Skeletal muscle satellite cell (primary cell): ENCODE measurements around the gene RPN1.

Source experiments
- H3K27me3 ChIP-seq: 2 replicates; pipeline ENCODE4 v1.7.0; 2013; ENCODE audit warnings: low read length; ENCODE audit not compliant: control insufficient read depth, insufficient read depth
- H3K36me3 ChIP-seq: 2 replicates; pipeline ENCODE4 v1.7.0; 2013; ENCODE audit warnings: mild to moderate bottlenecking, control low read depth, low read length; ENCODE audit not compliant: insufficient read depth
- H3K4me1 ChIP-seq: 2 replicates; pipeline ENCODE4 v1.7.0; 2013; ENCODE audit warnings: low read length; ENCODE audit not compliant: control insufficient read depth, insufficient read depth
- H3K4me2 ChIP-seq: 2 replicates; pipeline ENCODE4 v1.7.0; 2013; ENCODE audit warnings: mild to moderate bottlenecking, low read length
- H3K4me3 ChIP-seq: 2 replicates; pipeline ENCODE4 v1.7.0; 2013; ENCODE audit warnings: low read length
- H3K9ac ChIP-seq: 2 replicates; pipeline ENCODE4 v1.7.0; 2013; ENCODE audit warnings: mild to moderate bottlenecking, low read depth, low read length, moderate library complexity
- H3K9me3 ChIP-seq: replicated peaks from 2 replicates; pipeline ENCODE4 v1.7.0; 2013; ENCODE audit warnings: mild to moderate bottlenecking, control low read depth, low read length

Gene RPN1

DNA sequence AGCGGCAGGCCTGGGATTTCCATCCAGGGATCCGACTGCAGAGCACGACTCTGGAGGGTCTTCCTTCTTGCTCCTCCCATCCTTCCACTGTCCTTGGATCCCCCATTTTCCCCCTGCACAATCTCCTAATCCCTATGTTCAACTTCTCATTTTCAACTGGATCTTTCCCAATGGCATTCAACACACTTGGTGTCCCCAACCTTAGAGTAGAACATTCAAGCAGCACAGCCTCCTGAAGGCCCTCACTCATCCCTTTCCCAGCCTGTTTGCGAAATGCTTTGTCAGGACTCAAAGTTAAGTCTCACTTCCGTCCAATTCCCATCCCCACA lies 32.3 kb downstream of the RPN1 start:
- Histone ChIP-seq H3K36me3 (peaks cover 54% of the 10 kb centered on the region), H3K9me3 (no peaks in the 10 kb centered on the region), H3K27me3 (no peaks in the 10 kb centered on the region), H3K9ac (peak overlapping the region; percentile 91), H3K4me2 (peak overlapping the region; percentile 100), H3K4me1 (peaks cover 42% of the 10 kb centered on the region), H3K4me3 (peak overlapping the region; percentile 89)

DNA sequence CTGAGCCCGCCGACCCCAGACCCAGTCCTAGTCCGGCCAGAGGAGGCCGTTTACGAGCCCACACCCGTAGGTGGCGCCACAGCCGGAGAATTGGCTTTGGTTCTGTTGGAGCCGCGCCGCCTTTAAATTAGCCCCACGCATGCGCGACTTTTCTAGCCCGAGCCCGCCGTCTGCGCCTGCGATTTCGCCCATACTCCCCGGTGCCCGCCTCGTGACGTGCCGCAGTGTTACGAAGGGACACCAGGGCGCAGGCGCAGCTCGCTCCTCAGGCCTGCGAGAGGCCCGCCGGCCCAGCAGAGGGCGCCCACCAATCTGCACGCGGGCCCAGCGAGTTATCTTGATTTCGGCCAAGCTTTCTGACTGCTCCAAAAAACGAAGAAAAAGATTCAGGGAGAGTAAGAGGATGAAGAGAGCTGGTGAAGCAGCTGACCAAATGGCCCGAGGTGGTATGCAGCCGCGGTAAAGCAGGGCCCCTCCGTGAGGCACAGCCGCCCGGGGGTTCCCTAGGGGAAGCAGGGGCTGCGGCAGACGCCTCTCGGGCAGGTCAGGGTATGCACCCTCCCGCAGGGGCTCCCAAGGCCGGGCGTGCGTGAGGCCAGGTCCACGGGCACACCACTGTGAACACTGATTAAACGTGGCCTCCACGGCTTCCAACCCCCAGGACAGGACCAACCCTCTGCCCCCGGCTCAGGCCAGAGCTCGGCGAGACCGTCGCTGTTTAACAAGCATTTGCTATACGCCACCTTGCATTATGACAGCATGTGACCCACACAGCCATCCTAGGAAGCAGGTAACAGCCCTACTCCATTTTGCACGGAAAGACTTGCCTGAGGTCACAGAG lies 32.8 kb downstream of the RPN1 start:
- Histone ChIP-seq H3K4me1 (peaks cover 36% of the 10 kb centered on the region), H3K4me2 (peak overlapping the region; percentile 100), H3K9me3 (no peaks in the 10 kb centered on the region), H3K9ac (peak overlapping the region; percentile 91), H3K36me3 (peaks cover 60% of the 10 kb centered on the region), H3K27me3 (no peaks in the 10 kb centered on the region), H3K4me3 (peak overlapping the region; percentile 89)

DNA sequence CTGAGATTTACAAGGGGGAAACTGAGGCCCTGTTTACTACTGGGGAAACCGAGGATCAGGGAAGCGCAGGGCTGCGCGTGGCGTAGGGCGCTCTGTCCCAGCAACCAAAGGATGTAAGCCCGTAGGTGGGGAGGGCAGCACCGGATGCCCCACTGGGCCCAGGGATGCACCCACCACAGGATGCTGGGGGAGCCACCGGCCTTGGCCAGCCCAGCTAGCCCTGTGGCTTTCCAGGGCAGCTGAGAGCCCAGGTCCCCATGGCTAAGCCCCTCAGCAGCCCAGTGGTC lies 33.4 kb downstream of the RPN1 start:
- H3K36me3 ChIP-seq, result peaks cover 57% of the 10 kb centered on the region
- peaks cover 36% of the 10 kb centered on the region for H3K4me1 ChIP-seq
- H3K9ac ChIP-seq, result peak overlapping the region; percentile 91

DNA sequence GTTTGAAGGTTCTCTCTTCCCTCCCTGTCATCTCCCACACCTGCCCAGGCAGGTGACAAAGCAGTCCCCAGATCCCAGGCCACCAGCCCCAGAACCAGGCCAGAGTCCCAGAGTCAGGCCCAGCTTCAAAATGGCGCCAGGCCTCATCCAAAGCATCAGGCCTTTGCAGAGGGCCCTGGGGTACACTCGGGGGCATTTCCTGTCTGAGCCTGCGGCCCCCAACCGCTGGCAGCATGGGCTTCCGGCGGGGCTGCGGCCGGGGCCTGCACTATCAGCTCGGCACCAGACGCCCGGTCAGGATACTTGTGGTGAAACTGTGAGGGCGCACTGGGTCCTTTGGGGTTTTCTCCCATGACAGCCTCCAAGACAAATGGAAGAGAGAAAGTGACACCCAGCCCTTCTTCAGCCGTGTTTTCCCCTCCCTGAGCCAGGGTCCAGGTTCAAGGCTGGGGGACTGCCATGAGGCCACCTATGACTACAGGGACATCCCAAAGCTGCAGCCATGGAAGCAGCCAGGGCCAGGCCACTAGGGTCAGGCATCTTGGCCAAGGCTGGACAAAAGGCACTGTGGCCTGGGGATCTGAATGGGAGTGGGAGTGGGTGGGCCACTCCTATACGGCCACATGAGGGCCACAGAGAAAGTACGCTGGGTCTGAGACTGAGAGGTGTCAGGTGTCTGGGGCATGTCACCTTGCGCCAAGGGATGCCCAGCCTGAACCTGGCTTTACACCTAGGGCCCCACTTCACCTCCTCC lies 33.9 kb downstream of the RPN1 start:
- Histone ChIP-seq H3K4me1 (peaks cover 36% of the 10 kb centered on the region), H3K9ac (peak overlapping the region; percentile 91), H3K4me3 (peak overlapping the region; percentile 68)

More for the DNA sequence above, 33.4 kb downstream of the RPN1 start:
- H3K27me3 ChIP-seq, result no peaks in the 10 kb centered on the region
- H3K9me3 ChIP-seq, result no peaks in the 10 kb centered on the region
- peak overlapping the region; percentile 68 for H3K4me3 ChIP-seq
- peak overlapping the region; percentile 100 for H3K4me2 ChIP-seq

DNA sequence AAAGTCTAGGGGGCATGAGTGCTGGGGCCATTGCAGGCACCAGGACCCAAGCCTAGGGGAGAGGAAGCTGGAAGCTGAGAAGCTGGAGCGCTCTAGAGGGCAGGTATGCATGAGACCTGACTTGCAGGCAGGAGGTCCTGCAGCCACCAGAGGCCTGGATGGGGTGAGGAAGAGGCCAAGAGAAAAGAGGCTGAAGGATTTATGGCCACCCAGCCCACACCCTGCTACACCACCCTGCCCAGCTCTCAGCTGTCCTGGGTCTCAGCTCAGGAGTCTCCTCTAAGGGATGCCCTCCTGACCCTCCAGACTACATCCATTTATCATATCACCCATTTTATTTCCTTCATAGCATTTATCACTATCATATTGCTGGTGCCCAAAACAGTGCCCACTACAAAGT lies 36.5 kb downstream of the RPN1 start:
- H3K36me3 ChIP-seq, result peaks cover 34% of the 10 kb centered on the region
- peaks cover 18% of the 10 kb centered on the region for H3K4me1 ChIP-seq
- no peak overlapping the region for H3K4me3 ChIP-seq
- H3K9ac ChIP-seq, result no peak overlapping the region
- no peak overlapping the region for H3K4me2 ChIP-seq
- H3K27me3 ChIP-seq, result no peaks in the 10 kb centered on the region
- H3K9me3 ChIP-seq, result no peaks in the 10 kb centered on the region

More for the DNA sequence above, 33.9 kb downstream of the RPN1 start:
- Histone ChIP-seq H3K9me3 (no peaks in the 10 kb centered on the region), H3K27me3 (no peaks in the 10 kb centered on the region), H3K4me2 (peak overlapping the region; percentile 100), H3K36me3 (peaks cover 51% of the 10 kb centered on the region)

DNA sequence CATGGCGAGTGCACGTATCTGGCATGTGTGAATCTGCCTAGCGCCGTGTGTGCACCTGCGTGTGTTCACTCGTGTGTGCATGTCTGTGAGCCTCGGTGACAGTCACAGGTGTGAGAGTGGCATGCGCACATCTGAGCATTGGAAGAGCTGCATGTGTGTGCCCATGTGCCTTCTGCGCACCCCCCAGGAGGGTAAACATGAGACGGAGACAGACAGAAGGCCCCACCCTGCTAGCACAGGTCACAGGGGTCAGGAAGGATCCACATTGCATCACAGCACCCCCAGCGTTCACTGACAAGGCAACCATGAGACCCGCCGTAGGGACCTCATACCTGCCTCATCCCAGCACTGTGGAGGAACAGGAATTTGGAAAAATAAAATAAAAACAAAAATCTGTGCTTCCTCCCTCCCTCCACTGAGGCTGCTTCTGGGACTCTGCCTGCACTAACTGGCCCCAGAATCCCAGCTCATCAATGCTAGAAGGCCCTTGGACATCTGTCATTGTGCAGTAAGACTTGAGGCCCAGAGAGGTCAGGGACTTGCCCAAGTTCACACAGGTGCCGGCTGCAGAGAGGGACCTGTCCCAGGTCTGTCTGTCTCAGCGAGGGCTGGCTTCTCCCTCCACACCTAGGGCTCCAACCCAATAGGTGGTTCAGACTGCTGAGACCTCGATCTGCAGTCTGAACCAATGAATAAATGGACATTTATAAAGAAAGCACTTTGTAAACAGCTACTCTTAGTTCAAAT lies 37.4 kb downstream of the RPN1 start:
- Histone ChIP-seq H3K36me3 (peaks cover 26% of the 10 kb centered on the region), H3K4me2 (no peak overlapping the region), H3K9me3 (no peaks in the 10 kb centered on the region), H3K27me3 (no peaks in the 10 kb centered on the region), H3K4me3 (no peak overlapping the region), H3K9ac (no peak overlapping the region), H3K4me1 (peaks cover 10% of the 10 kb centered on the region)

DNA sequence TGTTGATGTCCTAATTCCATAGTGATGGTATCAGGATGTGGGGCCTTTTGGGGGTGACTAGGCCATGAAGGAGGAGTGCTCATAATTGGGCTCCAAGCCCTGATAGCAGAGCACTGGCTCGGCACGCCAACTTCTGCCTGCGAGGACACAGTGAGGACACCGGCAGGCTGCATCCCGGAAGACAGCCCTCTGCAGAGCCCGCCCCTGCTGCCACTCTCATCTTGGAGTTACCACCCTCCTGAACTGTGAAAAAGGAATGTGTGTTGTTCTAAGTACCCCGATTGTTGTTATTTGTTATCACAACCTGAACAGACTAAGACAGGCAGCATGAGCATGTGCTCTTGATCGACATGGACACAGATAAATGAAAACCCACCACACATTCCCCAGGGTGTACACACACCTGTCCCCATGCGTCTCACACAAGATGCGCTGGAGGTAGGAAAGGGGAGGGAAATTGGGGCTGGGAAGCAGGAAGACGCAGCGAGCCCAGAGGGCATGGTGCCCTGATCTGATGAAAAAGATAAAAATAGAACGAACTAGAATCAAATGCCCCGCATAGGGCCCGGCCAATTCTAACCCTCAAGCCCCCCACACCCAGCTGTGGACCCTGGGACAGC lies 40.1 kb downstream of the RPN1 start:
- H3K9me3 ChIP-seq, result no peaks in the 10 kb centered on the region
- H3K36me3 ChIP-seq, result peaks cover 21% of the 10 kb centered on the region
- no peaks in the 10 kb centered on the region for H3K27me3 ChIP-seq
- H3K9ac ChIP-seq, result no peak overlapping the region
- peaks cover 6% of the 10 kb centered on the region for H3K4me1 ChIP-seq
- no peak overlapping the region for H3K4me2 ChIP-seq
- no peak overlapping the region for H3K4me3 ChIP-seq

DNA sequence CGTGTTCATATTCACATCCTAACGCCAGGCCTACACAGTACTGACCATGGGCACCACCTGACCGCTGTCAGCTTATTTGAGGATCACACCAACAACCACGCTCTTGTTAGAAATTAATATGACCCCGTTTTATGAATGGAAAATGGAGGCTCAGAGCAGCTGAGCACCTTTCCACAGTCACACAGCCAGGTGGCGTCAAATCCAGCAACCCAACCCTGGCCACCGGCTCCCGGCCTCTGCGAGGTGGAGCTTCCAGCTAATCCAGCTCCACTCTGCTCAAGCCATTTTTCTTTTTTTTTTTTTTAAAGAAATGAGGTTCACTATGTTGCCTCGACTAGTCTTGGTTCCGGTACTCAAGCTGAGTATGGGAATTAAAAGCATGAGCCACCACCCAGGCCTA lies 41.3 kb downstream of the RPN1 start:
- H3K36me3 ChIP-seq, result peaks cover 20% of the 10 kb centered on the region
- no peak overlapping the region for H3K4me2 ChIP-seq
- peaks cover 6% of the 10 kb centered on the region for H3K4me1 ChIP-seq
- H3K4me3 ChIP-seq, result no peak overlapping the region
- H3K9ac ChIP-seq, result no peak overlapping the region
- no peaks in the 10 kb centered on the region for H3K9me3 ChIP-seq
- no peaks in the 10 kb centered on the region for H3K27me3 ChIP-seq

DNA sequence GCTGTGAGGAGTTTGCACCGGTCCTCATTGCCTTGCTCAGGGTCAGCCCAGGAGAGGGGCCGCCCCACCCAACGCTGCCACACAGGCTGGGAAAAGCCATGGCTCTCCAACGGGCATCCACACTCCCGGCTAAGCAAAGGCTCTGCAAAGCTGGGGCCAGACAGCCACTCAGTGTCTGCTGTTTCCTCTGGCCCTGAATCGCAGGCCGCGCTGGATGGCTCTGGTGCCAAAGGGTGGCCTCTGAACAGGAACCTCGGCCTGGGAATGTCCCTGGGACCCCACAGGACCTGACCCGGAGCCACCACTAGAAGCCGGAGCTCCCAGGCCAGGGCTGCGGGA lies 42.9 kb downstream of the RPN1 start:
- no peaks in the 10 kb centered on the region for H3K9me3 ChIP-seq
- H3K27me3 ChIP-seq, result no peaks in the 10 kb centered on the region
- H3K4me3 ChIP-seq, result peak overlapping the region; percentile 78
- H3K9ac ChIP-seq, result peak overlapping the region; percentile 74
- H3K4me1 ChIP-seq, result peaks cover 6% of the 10 kb centered on the region
- peak overlapping the region; percentile 99 for H3K4me2 ChIP-seq
- peaks cover 6% of the 10 kb centered on the region for H3K36me3 ChIP-seq

DNA sequence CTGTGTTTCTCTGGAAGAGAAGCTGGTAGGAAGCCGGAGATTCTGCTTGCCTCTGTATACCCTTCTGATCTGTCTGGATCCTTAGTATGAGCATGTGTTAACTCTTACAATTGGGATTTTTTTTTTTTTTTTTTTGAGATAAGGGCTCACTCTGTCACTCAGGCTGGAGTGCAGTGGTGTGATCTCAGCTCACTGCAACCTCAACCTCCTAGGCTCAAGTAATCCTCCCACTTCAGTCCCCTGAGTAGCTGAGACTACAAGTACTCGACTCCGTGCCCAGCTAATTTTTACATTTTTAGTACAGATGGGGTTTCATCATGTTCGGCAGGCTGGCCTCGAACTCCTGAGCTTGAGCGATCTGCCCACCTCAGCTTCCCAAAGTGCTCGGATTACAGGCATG lies 44.5 kb downstream of the RPN1 start:
- no peaks in the 10 kb centered on the region for H3K9me3 ChIP-seq
- H3K4me3 ChIP-seq, result no peak overlapping the region
- H3K4me1 ChIP-seq, result peaks cover 6% of the 10 kb centered on the region
- no peak overlapping the region for H3K4me2 ChIP-seq
- H3K27me3 ChIP-seq, result no peaks in the 10 kb centered on the region
- H3K36me3 ChIP-seq, result peaks cover 6% of the 10 kb centered on the region
- no peak overlapping the region for H3K9ac ChIP-seq
